Measurements from ENCODE around the gene CS. TPM values are rescaled to one million over a fixed set of nuclear protein-coding genes. Genes with fewer than 3 reads are reported as not detected.

Gene CS
- total and polyA plus RNA-seq, 4 experiments from 2014 or later, result 73.1 to 136 (median 116) TPM

DNA sequence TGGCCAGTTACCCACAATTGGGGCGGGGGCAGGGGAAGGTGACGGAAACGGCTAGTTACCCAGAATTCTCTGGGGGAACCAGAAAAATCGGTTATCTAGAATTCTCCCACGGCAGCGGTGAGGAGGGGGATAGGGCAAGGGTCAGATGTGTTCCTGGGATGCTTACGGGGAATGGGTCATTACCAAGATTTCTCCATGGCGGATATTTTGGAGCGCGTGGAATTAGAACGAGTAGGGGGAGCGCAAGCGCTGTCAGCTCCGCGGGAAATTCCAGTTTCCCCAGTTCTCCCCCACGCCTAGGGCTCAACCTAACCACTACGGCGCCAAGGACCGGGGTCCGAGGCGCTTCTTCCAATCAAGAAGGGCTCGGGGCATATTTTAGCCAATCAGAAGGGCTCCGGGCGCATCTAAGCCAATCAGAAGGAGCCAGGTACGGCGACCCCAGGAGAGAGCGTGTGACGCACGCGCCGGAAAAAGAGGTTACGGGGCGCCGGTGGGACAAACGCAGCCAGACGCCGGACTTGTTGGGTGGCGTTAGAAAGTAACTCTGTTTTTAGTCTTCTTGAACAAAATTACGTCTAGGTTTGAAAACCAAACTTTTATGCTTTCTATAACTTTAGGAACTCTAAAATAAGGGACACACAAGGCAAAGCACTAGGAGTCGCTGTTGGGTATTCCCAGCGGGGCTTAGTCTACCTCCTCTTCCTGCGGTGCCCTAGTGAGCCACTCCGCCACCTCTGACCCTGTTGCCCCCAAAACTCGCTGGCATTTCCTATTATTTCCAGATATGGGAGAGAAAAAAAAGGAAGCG, 33.8 kb upstream of the CS start, which contains the start of gene PAN2:
PAN2 (minus strand) TSS at position 322 of the 811 bp plus-strand sequence. CDS start 906 bp downstream, outside the sequence.
- Histone ChIP-seq H3K36me3 (ENCODE audit: insufficient read depth, low read length) (no peaks in the 10 kb centered on the region), H3K27me3 (ENCODE audit: insufficient read depth, low read length) (no peaks in the 10 kb centered on the region), H3K27ac (ENCODE audit: low read depth, low read length) (peak within 1 kb of the TSS; percentile 99), H3K4me3 (ENCODE audit: low read length in 2 of 2) (peak within 1 kb of the TSS; percentile 69 to 83), H3K4me1 (ENCODE audit: insufficient read depth, low read length) (peaks cover 37% of the 10 kb centered on the region), H3K9me3 (ENCODE audit: control insufficient read depth in 1 of 2, low read length in 2 of 2) (no peaks in the 10 kb centered on the region)
- POLR2A ChIA-PET (ENCODE audit: partially characterized antibody), result interaction anchor here (0.8 to 14.4 kb wide), 17 partner anchors 8 to 604 kb away, joined by 3 to 264 read pairs (median 6); partner anchors contain the start of genes ANKRD52, APOF, CNPY2 and COQ10A
- peaks cover 10 to 17% of the 10 kb centered on the region in 2 donors for H3K36me3 Mint-ChIP-seq
- CTCF ChIA-PET (ENCODE audit: partially characterized antibody), result interaction anchor here (0.8 to 4.1 kb wide), 9 partner anchors 10 to 129 kb away, joined by 3 to 24 read pairs (median 3); partner anchors contain the start of genes CNPY2 and STAT2
- H3K27me3 Mint-ChIP-seq, result peaks cover 0 to 2% of the 10 kb centered on the region in 2 donors
- intact Hi-C loops (cut with micrococcal nuclease), result loop anchor here (1.0 kb wide), 6 partner anchors 18 to 134 kb away; partner anchors contain the start of genes CS, SPRYD4, STAT2 and TIMELESS
- peaks cover 23 to 50% (median 30%) of the 10 kb centered on the region in 4 donors for H3K4me1 Mint-ChIP-seq
- peak within 1 kb of the TSS; percentile 89 to 99 (median 94) for H3K4me3 Mint-ChIP-seq
- DNase-seq, result peak; percentile 92 to 96 (median 93)
- H3K27ac Mint-ChIP-seq, result peak within 1 kb of the TSS; percentile 99 to 100 (median 100)
- H3K9me3 Mint-ChIP-seq, result peaks cover 0 to 3% (median 0%) of the 10 kb centered on the region in 8 donors

DNA sequence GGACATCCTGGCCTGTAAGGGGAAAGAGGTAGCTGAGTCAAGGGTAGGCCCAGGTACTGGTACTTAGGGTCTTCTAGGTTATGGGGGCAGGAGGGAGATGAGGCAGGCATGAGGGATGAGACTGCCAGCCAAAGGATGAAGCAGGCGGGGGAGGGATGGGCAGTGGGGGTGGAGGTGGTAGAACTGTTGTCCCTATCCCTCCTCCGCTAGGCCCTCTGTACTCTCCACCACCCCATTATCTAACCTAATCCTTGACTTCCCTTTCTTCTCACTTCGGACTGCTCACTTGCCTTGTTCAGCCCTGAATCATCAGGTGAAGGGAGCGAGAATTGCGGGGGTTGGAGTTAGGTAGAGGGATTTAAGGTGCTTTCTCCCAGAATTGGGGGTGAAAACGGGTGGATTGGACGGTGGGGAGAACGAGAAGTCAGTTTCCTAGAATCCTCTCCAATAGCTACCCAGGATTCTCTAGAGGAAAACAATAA, 33.1 kb upstream of the CS start:
- Mint-ChIP-seq H3K9me3 (peaks cover 0 to 3% (median 0%) of the 10 kb centered on the region in 8 donors), H3K4me1 (peaks cover 17 to 44% (median 24%) of the 10 kb centered on the region in 4 donors), H3K27me3 (peaks cover 0 to 2% of the 10 kb centered on the region in 2 donors), H3K4me3 (peak overlapping the region; percentile 89 to 99 (median 94)), H3K27ac (peak overlapping the region; percentile 99 to 100 (median 100)), H3K36me3 (peaks cover 7 to 18% of the 10 kb centered on the region in 2 donors)
- Histone ChIP-seq H3K9me3 (ENCODE audit: control insufficient read depth in 1 of 2, low read length in 2 of 2) (no peaks in the 10 kb centered on the region), H3K27ac (ENCODE audit: low read depth, low read length) (peak overlapping the region; percentile 99), H3K4me1 (ENCODE audit: insufficient read depth, low read length) (peaks cover 31% of the 10 kb centered on the region), H3K4me3 (ENCODE audit: low read length in 2 of 2) (peak overlapping the region; percentile 69 to 83), H3K36me3 (ENCODE audit: insufficient read depth, low read length) (no peaks in the 10 kb centered on the region), H3K27me3 (ENCODE audit: insufficient read depth, low read length) (no peaks in the 10 kb centered on the region)
- POLR2A ChIA-PET (ENCODE audit: partially characterized antibody), result interaction anchor here (0.8 to 14.4 kb wide), 19 partner anchors 9 to 603 kb away, joined by 3 to 264 read pairs (median 5); partner anchors contain the start of genes ANKRD52, APOF, CNPY2 and COQ10A
- DNase-seq, result no peak
- intact Hi-C loops (cut with micrococcal nuclease), result loop anchor here (1.0 kb wide), 1 partner anchor 17 kb away; no protein-coding TSS in a partner anchor
- CTCF ChIA-PET (ENCODE audit: partially characterized antibody), result interaction anchor here (0.6 to 4.1 kb wide), 8 partner anchors 11 to 688 kb away, joined by 3 to 24 read pairs (median 3); partner anchors contain the start of genes CNPY2 and STAT2

DNA sequence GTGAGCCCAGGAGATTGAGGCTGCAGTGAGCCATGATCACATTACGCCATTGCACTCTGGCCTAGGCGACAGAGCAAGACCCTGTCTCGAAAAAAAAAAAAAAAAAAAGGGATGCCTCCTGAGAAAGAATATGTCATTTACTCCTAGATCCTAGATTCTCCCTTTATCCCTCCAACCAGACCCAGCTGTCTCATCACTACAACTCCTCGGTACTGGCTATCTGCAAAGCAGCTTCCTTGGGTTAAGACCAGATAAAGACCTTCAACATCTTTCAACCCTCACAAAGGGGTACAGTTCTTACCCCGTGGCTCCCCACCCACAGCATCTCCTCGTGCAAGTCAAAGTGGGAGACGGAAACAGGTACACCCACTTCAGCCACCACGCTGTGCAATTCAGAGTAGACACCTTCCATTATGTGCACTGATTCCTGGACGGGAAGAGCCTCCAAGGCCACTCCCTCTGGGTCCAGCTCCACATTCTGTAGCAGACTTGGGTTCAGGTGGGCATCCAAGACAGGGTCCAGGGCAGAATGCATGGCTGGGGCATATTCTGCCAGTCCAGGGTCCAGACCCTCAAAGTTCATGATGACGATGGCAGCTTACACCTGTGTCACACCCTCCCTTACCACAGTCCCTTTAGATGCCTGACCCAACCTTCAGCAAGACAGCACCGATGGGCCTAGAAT, 32.5 kb upstream of the CS start:
- H3K27me3 Mint-ChIP-seq, result peaks cover 0 to 2% of the 10 kb centered on the region in 2 donors
- peak overlapping the region; percentile 99 to 100 (median 100) for H3K27ac Mint-ChIP-seq
- peak overlapping the region; percentile 99 for H3K27ac ChIP-seq (ENCODE audit: low read depth, low read length)
- peaks cover 25% of the 10 kb centered on the region for H3K4me1 ChIP-seq (ENCODE audit: insufficient read depth, low read length)
- H3K9me3 ChIP-seq (ENCODE audit: control insufficient read depth in 1 of 2, low read length in 2 of 2), result no peaks in the 10 kb centered on the region
- H3K36me3 Mint-ChIP-seq, result peaks cover 11 to 24% of the 10 kb centered on the region in 2 donors
- peak overlapping the region; percentile 89 to 99 (median 94) for H3K4me3 Mint-ChIP-seq
- H3K36me3 ChIP-seq (ENCODE audit: insufficient read depth, low read length), result no peaks in the 10 kb centered on the region
- no peak for DNase-seq
- peaks cover 0 to 3% (median 0%) of the 10 kb centered on the region in 8 donors for H3K9me3 Mint-ChIP-seq
- H3K4me3 ChIP-seq (ENCODE audit: low read length in 2 of 2), result peak overlapping the region; percentile 69 to 83
- ChIA-PET POLR2A (ENCODE audit: partially characterized antibody) (interaction anchor here (0.8 to 14.4 kb wide), 17 partner anchors 10 to 603 kb away, joined by 3 to 264 read pairs (median 5); partner anchors contain the start of genes ANKRD52, APOF, CNPY2 and CS), CTCF (ENCODE audit: partially characterized antibody) (interaction anchor here (0.6 to 4.1 kb wide), 9 partner anchors 12 to 687 kb away, joined by 3 to 24 read pairs (median 4); partner anchors contain the start of genes CNPY2, RNF41 and STAT2)
- intact Hi-C loops (cut with micrococcal nuclease), result loop anchor here (1.0 kb wide), 1 partner anchor 16 kb away; no protein-coding TSS in a partner anchor
- no peaks in the 10 kb centered on the region for H3K27me3 ChIP-seq (ENCODE audit: insufficient read depth, low read length)
- H3K4me1 Mint-ChIP-seq, result peaks cover 15 to 38% (median 22%) of the 10 kb centered on the region in 4 donors

DNA sequence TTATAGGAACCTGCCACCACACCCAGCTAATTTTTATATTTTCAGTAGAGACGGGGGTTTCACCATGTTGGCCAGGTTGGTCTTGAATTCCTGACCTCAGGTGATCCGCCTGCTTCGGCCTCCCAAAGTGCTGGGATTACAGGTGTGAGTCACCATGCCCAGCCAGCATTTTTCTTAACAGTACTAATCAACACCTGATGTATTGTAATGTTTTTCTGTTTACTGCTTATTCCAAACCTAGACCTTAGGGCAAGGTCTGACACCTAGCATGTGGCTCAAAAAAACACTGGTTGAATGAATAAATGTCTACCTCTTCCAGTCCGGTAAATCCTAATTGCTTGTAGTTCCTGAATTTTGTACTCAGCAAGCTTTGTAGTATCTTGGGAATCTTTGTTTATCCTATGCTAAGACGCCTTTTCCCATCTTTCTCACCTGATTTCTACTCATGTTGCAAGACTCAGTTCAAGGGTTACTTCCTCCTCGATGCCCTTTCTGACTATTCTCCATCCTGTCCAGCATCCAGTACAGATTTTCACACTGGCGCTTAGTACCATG, 30.9 kb upstream of the CS start:
- peaks cover 22 to 37% of the 10 kb centered on the region in 2 donors for H3K36me3 Mint-ChIP-seq
- DNase-seq, result no peak
- Histone ChIP-seq H3K27me3 (ENCODE audit: insufficient read depth, low read length) (no peaks in the 10 kb centered on the region), H3K9me3 (ENCODE audit: control insufficient read depth in 1 of 2, low read length in 2 of 2) (no peaks in the 10 kb centered on the region), H3K27ac (ENCODE audit: low read depth, low read length) (no peak overlapping the region), H3K4me3 (ENCODE audit: low read length in 2 of 2) (no peak overlapping the region), H3K4me1 (ENCODE audit: insufficient read depth, low read length) (peaks cover 20% of the 10 kb centered on the region), H3K36me3 (ENCODE audit: insufficient read depth, low read length) (peaks cover 12% of the 10 kb centered on the region)
- intact Hi-C loops (cut with micrococcal nuclease), result no loop called here
- peaks cover 0 to 3% (median 0%) of the 10 kb centered on the region in 8 donors for H3K9me3 Mint-ChIP-seq
- ChIA-PET POLR2A (ENCODE audit: partially characterized antibody) (interaction anchor here (0.6 to 1.3 kb wide), 2 partner anchors 15 to 402 kb away, joined by 3 read pairs; partner anchors contain the start of gene CNPY2), CTCF (ENCODE audit: partially characterized antibody) (no interaction called here)
- H3K27me3 Mint-ChIP-seq, result peaks cover 0 to 2% of the 10 kb centered on the region in 2 donors
- peak overlapping the region in 5 of 7 donors; percentile 1 to 74 (median 43) for H3K27ac Mint-ChIP-seq
- peak overlapping the region in 4 of 8 donors; percentile 2 to 44 (median 21) for H3K4me3 Mint-ChIP-seq
- H3K4me1 Mint-ChIP-seq, result peaks cover 15 to 27% (median 20%) of the 10 kb centered on the region in 4 donors

GRCh38 chr12:56326533-56326932, 26.4 kb upstream of the CS start:
- Histone ChIP-seq H3K27me3 (ENCODE audit: insufficient read depth, low read length) (no peaks in the 10 kb centered on the region), H3K4me1 (ENCODE audit: insufficient read depth, low read length) (no peaks in the 10 kb centered on the region), H3K27ac (ENCODE audit: low read depth, low read length) (no peak overlapping the region), H3K4me3 (ENCODE audit: low read length in 2 of 2) (no peak overlapping the region), H3K9me3 (ENCODE audit: control insufficient read depth in 1 of 2, low read length in 2 of 2) (no peaks in the 10 kb centered on the region), H3K36me3 (ENCODE audit: insufficient read depth, low read length) (peaks cover 52% of the 10 kb centered on the region)
- Mint-ChIP-seq H3K36me3 (peaks cover 55 to 66% of the 10 kb centered on the region in 2 donors), H3K27ac (peak overlapping the region in 2 of 7 donors; percentile 7 to 70), H3K9me3 (no peaks in the 10 kb centered on the region), H3K4me1 (peaks cover 0 to 10% (median 2%) of the 10 kb centered on the region in 4 donors), H3K4me3 (no peak overlapping the region), H3K27me3 (no peaks in the 10 kb centered on the region)
- POLR2A ChIA-PET (ENCODE audit: partially characterized antibody), result no interaction called here
- intact Hi-C loops (cut with micrococcal nuclease), result no loop called here
- CTCF ChIA-PET (ENCODE audit: partially characterized antibody), result no interaction called here
- DNase-seq, result no peak

DNA sequence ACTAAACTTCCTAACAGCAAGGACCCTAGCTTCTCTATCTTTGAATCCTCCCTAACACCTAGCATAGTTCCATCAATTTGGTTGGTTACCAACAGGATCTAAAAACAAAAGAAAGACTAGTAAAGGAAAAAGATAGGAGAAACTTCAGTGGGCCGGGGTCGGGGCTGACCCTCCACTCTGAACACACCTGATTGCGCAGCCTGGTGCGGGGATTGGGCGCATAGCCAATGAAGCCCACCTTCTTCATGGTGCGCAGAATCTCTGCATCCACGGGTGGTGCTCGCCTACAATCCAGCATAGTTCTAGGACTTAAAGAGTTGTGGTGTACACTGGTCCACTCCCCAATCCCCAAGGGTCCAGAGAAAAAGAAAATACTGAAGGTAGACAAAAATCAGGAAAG, 26.0 kb upstream of the CS start:
- H3K9me3 ChIP-seq (ENCODE audit: control insufficient read depth in 1 of 2, low read length in 2 of 2), result no peaks in the 10 kb centered on the region
- no peaks in the 10 kb centered on the region for H3K27me3 ChIP-seq (ENCODE audit: insufficient read depth, low read length)
- H3K4me3 Mint-ChIP-seq, result no peak overlapping the region
- H3K27ac Mint-ChIP-seq, result peak overlapping the region in 1 of 7 donors; percentile 47
- H3K27me3 Mint-ChIP-seq, result no peaks in the 10 kb centered on the region
- CTCF ChIA-PET (ENCODE audit: partially characterized antibody), result interaction anchor here (1.4 kb wide), 1 partner anchor 138 kb away, joined by 3 read pairs; no protein-coding TSS in a partner anchor
- intact Hi-C loops (cut with micrococcal nuclease), result no loop called here
- H3K36me3 Mint-ChIP-seq, result peaks cover 51 to 63% of the 10 kb centered on the region in 2 donors
- H3K36me3 ChIP-seq (ENCODE audit: insufficient read depth, low read length), result peaks cover 52% of the 10 kb centered on the region
- no peak overlapping the region for H3K4me3 ChIP-seq (ENCODE audit: low read length in 2 of 2)
- H3K4me1 Mint-ChIP-seq, result peaks cover 0 to 6% (median 0%) of the 10 kb centered on the region in 4 donors
- POLR2A ChIA-PET (ENCODE audit: partially characterized antibody), result interaction anchor here (1.4 kb wide), 1 partner anchor 13 kb away, joined by 5 read pairs; the partner anchor contains the start of gene IL23A
- no peak for DNase-seq
- no peaks in the 10 kb centered on the region for H3K4me1 ChIP-seq (ENCODE audit: insufficient read depth, low read length)
- no peaks in the 10 kb centered on the region for H3K9me3 Mint-ChIP-seq
- no peak overlapping the region for H3K27ac ChIP-seq (ENCODE audit: low read depth, low read length)

Measured in CD4-positive, alpha-beta memory T cell (primary cell).